ENCODE results near the gene C5orf34. TPM values are rescaled to one million over a fixed set of nuclear protein-coding genes. Genes with fewer than 3 reads are reported as not detected.
"Not testable (repeated sequence)": the region's sequence is repeated elsewhere in the genome, so short reads cannot be mapped to it uniquely, and the experiment has no call there.

The C5orf34 gene, protein sequence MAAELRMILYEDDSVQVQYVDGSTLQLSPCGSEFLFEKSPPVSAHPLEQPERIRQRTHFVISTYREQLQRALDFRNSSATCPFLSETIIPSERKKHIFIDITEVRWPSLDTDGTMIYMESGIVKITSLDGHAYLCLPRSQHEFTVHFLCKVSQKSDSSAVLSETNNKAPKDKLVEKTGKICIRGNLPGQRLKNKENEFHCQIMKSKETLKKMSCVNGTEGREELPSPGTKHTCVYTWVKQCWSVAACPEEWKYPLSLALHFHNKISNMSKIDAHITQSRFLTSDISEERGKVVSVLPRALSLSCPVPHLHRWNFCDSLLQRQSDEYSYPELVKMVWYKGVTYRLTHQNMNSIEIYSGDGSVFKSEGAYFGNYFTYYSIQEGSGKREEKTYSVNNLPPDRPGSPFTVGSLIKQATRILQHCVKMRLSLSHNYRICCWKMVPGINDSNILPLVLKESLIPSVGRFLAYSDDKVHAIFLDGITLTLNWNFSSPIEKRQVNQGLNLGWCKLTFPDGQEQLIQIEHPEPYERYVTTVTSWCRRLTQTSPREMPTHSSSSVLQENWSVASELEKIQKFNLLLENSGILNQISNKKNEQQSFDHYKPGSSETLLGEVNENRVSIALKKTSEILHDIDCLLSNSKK
- total RNA-seq (2014; rRNA removed; shearing (Covaris generic)), result 6.8 and 14.1 TPM in 2 replicates

DNA sequence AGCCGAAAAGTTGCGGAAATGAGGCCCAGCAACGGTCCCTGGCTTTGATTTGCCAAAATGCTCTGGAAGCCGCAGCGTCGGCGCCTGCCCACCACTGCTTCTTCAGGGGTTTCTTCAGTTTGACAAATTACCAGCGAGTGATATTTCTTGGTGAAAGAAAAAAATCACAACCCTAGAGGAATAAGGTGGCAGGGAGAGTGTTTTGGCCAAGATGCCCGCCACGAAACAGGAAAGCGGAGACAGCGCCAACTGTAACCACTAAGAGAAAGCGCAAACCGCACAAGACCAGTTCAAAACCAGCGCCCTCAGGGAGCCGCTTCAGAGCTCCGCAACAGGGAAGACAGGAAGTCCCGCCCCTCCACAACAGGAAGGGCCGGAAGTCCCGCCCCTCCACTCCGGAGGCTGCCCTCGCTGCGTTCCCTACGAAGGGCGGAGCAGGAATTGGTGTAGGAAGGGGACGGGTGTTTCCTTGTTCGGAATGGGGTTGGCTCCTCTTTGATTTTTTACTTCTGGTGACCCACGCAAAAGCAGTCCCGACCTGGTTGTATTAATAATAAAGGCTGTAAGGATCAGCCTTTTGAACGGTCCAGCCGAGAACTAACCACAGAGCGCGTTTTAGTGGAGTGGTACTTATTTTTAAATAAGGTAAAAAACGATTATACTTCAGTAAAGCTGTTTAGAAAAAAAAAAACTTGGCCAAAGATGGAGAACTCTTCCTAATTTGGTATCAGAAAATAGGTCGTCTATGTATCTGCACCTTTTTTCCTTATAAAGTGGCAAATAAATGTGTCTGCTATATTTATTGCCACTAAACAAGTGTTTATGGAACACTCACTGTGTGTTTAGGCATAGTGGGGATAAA is at the start of gene C5orf34:
TSS of gene C5orf34 (minus strand) at position 333 of the 862 bp plus-strand sequence. CDS start 5,809 bp downstream, outside the sequence.
- in situ Hi-C loops (cut with HindIII; ENCODE audit: low sequenced_read_pairs), result no loop called here
- DNase-seq (ENCODE audit: low spot score), result peak; percentile 98

DNA sequence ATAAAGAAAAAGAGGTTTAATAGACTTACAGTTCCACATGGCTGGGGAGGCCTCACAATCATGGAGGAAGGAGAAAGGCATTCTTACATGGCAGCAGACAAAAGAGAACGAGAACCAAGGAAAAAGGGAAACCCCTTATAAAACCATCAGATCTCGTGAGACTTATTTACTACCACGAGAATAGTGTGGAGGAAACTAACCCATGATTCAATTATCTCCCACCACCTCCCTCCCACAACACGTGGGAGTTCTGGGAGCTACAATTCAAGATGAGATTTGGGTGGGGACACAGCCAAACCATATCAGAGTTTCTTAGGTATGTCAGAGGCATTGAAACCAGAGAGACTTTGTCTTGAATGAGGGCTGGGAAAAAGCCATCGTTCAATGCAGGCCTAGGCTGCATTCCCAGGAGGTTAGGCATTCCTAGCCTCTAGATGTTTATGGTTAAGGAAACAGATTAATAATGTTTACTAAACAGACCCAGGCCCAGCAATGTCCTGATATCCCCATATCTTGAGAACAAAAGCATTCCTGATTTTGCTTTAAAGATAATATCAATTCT is 49.4 kb upstream of the C5orf34 start:
- DNase-seq (ENCODE audit: low spot score), result no peak
- in situ Hi-C loops (cut with HindIII; ENCODE audit: low sequenced_read_pairs), result no loop called here

DNA sequence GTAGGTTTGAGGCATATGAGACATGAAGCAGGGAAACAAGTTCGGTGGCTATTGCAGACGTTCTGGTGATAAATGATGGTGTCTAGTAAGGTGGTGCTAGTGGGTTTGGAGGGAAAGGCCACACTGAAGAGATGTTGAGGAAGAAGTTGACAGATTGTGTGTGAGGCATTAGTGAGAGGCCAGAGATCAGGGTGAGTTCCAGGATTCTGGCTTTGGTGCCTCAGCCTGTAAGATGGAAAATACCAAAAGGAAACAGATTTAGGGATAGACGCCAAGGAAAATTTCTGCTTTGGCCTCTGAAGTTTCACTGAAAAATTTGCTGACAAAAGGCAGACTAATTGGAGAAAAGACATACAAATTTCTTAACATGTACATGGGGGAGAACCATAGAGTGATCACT is 48.4 kb upstream of the C5orf34 start:
- in situ Hi-C loops (cut with HindIII; ENCODE audit: low sequenced_read_pairs), result no loop called here
- DNase-seq (ENCODE audit: low spot score), result no peak

DNA sequence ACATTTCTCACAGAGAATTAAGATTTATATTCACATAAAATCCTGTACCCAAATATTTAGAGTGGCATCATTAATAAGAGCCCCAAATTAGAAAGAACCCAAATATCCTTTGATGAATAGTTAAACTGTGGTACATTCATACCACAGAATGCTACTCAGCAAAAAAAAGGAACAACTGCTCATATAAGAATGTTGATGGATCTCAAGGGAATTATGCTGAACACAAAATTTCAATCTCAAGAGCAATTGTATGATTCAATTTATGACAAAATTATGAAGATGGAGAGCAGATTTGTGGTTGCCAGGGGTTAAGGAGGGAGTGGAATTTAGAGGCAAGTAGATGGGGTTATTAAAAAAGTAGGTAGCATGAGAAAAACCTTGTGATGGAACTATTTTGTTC is 46.4 kb upstream of the C5orf34 start:
- DNase-seq (ENCODE audit: low spot score), result no peak
- in situ Hi-C loops (cut with HindIII; ENCODE audit: low sequenced_read_pairs), result no loop called here

DNA sequence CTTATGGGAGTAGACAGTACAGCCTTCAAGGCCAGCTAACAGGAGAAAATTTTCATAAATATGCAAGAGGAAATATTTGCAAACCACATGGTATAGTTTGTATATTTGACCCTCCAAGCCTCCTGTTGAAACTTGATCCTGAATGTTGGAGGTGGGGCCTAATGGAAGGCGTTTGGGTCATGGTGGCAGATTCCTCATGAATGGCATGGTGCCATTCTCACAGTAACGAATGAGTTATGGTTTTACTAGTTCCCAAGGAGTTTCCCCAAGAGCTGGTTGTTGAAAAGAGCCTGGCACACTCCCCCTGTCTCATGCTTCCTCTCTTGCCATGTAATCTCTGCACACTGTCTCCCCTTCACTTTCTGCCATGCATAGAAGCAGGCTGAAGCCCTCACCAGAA is 45.2 kb upstream of the C5orf34 start:
- no peak for DNase-seq (ENCODE audit: low spot score)
- in situ Hi-C loops (cut with HindIII; ENCODE audit: low sequenced_read_pairs), result no loop called here

DNA sequence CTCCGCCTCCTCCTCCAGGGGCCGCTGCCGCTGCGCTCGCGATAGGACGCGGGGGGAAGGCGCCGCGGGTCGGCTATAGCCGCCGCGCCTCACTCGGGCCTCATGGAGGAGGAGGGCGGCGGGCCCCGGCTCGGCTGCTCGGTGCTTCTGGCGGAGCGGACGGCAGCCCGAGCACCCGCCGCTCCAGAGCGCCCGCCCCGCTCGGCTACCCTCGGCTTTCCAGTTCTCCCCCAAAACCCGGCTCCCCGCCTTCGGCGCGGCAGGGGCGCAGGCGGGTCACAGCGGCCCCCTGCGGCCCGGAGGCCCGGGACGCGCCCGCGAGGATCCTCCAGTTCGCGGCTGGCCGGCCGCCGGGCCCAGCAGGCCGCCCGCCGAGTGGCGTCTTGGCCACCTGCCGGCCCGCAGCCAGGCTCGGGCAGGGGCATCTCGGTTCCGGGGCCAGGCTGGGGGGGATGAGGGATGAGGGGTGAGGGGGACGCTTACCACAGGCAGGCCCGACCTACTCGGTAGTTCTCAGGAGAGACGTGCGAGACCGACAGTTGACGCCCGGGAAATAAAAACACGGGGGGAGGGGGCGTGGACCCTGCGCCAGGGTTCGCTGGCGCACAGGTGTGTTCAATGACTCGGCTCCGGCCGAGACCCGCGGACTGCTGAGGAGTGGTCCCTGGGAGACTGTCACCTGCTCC is 42.1 kb upstream of the C5orf34 start, which contains the start of gene PAIP1:
TSS of gene PAIP1 (minus strand) at position 221 of the 686 bp plus-strand sequence. CDS start 231 bp downstream, outside the sequence.
- in situ Hi-C loops (cut with HindIII; ENCODE audit: low sequenced_read_pairs), result no loop called here
- peak; percentile 70 for DNase-seq (ENCODE audit: low spot score)

DNA sequence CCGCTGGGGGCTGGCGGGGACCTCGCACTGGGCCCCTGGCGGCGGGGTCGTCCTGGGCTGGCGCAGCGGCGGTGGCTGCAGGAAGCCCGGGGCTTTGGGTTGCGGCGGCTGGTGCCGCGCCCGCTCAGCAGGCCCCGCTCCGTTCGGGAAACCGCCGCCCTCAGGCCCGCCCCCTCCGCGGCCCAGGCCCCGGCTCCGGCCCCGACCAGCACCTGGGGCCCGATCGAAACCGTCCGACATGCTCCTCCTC is 41.6 kb upstream of the C5orf34 start:
- in situ Hi-C loops (cut with HindIII; ENCODE audit: low sequenced_read_pairs); DNase-seq (ENCODE audit: low spot score): not testable (repeated sequence)

DNA sequence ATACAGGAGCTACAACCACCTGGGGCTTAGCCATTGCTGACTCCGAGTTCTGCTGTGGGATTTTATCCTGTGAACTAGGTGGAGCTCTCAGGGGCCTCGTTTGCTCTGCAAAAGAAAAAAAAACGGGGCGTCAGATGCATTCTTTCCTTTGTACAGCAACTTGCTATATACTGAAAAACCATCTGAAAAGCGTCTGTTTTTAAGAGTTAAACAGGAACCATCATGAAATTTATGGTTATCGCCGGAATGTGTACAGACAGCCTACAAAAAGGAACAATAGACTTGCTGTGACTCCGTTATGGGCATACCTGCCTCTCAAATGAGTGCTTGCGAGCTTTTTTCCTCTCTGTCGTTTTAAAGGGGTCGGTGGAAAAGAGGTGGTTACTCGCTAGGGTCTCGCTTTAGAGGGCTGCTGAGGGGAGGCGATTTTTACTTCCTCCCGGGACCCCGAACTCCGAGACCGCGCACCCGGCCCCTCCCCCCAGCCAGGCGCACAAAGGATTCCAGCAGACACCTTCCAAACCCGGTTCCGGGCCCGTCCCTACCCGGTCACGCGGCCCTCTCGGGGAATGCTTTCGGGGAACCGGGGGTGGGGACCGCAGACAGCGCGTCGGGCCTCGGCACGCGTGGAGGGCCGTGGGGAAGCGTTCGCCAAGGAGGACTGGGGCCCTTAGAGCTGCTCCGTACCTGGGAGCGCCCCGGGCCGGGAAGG is 41.1 kb upstream of the C5orf34 start:
- in situ Hi-C loops (cut with HindIII; ENCODE audit: low sequenced_read_pairs), result no loop called here
- peak; percentile 48 for DNase-seq (ENCODE audit: low spot score)

DNA sequence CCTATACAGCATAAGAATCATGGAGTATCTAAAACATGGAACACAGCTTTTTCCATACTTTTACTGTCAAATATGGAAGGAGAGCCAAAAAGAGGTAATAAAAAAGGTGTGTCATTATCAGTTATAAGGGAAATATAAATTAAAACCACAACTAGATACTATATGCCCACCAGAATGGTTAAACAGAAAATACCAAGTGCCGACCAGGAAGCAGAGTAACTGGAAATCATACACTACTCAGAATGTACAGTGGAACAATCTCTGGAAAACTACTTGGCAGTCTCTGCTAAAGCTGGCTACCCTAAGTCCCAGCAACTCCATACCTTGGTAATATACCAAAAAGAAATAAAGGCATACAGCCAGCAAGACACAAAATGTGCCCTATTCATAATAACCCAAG is 39.5 kb upstream of the C5orf34 start:
- in situ Hi-C loops (cut with HindIII; ENCODE audit: low sequenced_read_pairs), result no loop called here
- no peak for DNase-seq (ENCODE audit: low spot score)

DNA sequence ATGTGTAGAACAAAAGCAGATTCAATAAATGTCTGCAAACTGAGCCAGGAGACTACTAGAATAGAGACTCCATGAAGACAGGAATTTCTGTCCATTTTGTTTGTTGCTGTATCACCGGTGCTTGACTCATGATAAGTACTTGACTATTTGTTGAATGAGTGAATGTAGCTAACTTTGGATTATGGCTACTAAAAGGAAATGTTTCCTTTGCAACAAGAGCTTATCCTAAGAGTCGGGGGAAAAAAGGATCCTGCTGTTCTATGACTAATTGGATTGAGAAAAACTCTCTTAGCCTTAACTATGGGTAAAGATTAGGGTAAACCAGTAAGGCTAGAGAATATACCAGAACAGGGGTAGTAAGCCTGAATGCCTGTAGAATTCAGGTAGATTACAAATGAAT is 38.4 kb upstream of the C5orf34 start:
- in situ Hi-C loops (cut with HindIII; ENCODE audit: low sequenced_read_pairs), result no loop called here
- no peak for DNase-seq (ENCODE audit: low spot score)

DNA sequence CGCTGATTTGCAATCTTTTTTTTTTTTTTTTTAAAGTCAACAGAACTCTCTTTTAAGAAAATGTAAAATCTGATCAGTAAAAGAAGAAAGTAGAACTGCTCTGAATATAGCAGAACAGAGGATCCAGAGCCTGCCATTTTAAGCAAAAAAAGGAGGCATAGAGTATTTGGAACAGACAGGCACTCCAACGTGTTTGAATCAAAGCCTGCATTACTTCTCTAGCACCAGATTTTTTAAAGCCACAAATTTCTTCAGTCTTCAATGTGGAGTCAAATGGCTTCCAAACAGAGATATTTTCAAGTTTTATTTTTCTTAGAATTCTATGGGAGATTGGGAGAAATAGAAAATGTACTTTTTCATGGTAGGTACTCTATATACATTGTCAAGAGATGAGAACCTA is 36.8 kb upstream of the C5orf34 start:
- DNase-seq (ENCODE audit: low spot score), result no peak
- in situ Hi-C loops (cut with HindIII; ENCODE audit: low sequenced_read_pairs), result no loop called here

DNA sequence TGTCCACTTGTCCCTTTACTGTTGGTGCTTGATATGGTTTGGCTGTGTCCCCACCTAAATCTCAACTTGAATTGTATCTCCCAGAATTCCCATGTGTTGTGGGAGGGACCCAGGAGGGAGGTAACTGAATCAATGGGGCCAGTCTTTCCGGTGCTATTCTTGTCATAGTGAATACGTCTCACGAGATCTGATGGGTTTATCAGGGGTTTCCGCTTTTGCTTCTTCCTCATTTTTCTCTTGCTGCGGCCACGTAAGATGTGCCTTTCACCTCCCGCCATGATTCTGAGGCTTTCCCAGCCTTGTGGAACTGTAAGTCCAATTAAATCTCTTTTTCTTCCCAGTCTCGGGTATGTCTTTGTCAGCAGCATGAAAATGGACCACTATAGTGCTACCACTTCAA is 34.3 kb upstream of the C5orf34 start:
- DNase-seq (ENCODE audit: low spot score); in situ Hi-C loops (cut with HindIII; ENCODE audit: low sequenced_read_pairs): not testable (repeated sequence)

DNA sequence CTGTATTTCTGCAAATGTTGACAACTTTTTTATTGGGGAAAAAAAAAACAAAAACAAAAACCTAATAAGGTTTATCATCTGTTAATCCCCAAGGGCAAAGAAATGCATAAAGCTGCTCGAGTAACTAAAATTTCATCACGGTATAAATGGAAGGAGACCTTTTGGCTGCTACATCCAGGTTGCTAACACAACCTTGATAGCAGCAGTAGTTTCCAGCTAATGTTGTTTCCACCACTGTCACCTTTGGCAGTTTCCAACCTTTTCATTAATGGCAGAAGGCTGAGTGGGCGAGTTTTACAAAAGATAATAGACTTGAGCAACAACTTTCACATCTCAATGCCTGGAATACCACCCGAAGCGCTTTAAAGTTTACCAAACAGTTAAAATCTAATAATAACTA is 33.4 kb upstream of the C5orf34 start:
- in situ Hi-C loops (cut with HindIII; ENCODE audit: low sequenced_read_pairs), result no loop called here
- DNase-seq (ENCODE audit: low spot score), result no peak

DNA sequence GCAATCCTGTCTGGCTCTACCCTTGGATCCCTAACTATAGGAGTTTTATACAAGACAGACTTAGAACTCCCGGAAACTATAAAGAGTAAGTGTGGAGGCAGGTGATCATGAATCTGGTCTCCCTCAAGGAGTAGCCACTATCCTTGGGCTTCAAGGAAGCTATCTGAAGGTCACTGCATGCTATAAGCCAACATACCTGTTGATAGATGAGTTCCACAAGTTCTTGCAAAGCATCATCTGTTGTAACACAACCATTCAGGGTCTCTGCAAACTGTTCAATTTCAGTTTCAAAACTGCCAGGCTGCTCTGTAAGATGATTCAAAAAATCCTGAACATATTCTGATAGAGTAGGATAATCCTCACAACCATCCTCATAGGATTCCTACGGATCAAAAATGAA is 32.6 kb upstream of the C5orf34 start:
- in situ Hi-C loops (cut with HindIII; ENCODE audit: low sequenced_read_pairs), result no loop called here
- DNase-seq (ENCODE audit: low spot score), result no peak

DNA sequence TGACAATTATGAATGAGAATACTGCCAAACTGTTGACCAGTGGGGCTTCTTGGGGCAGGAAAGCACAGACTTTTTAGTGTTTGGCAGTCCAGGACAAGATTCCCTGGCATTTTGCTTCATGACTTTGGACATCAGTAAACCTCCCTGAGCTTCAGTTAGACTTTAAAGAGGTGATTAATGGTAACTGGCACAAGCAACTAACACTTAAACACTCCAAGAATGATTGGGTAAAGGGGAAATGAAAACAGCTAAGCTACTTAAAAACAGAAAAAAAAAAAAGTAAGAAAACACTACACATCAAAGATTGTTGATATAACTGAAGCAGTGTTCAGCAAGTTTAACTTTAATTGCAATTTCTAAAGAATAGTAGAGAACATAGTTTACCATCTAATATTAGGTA is 28.5 kb upstream of the C5orf34 start:
- in situ Hi-C loops (cut with HindIII; ENCODE audit: low sequenced_read_pairs), result no loop called here

DNA sequence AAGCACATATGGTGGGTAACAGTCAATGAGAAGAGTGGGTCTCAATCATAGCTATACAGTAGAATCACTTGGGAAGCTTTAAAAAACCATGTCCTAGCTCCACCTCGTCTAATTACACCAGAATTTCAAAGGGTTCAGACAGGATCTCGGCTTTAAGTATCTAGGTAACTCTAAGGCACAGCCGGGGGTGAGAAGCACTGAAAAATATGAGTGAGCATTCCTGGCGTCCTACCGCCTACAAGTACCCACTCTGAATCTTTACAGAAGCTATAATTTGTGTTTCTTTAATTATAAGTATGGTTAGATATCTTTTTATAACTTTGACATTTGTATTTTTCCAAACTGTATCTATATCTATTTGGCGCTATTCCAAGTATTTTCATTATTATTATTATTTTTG is 25.8 kb upstream of the C5orf34 start:
- DNase-seq (ENCODE audit: low spot score), result no peak
- in situ Hi-C loops (cut with HindIII; ENCODE audit: low sequenced_read_pairs), result no loop called here

More for the DNA sequence above, 28.5 kb upstream of the C5orf34 start:
- no peak for DNase-seq (ENCODE audit: low spot score)

DNA sequence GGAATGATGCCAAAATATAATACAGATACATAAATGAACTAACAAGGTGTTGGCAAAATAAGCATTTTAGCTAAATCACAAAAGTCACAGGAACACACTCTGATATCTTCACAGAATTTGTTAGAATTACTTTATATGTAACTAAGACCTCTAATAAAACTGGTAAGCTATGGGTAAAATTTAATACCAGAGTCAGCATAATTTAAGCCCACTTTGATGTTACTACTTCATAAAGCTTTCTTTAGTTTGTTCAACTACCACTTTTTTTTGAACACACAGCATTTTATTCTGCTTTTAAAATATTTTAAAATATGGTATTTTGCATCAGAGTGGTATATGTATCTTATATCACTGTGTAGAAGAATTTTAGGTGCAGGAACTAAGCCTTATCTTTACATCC is 22.0 kb upstream of the C5orf34 start:
- DNase-seq (ENCODE audit: low spot score), result no peak
- in situ Hi-C loops (cut with HindIII; ENCODE audit: low sequenced_read_pairs), result no loop called here

DNA sequence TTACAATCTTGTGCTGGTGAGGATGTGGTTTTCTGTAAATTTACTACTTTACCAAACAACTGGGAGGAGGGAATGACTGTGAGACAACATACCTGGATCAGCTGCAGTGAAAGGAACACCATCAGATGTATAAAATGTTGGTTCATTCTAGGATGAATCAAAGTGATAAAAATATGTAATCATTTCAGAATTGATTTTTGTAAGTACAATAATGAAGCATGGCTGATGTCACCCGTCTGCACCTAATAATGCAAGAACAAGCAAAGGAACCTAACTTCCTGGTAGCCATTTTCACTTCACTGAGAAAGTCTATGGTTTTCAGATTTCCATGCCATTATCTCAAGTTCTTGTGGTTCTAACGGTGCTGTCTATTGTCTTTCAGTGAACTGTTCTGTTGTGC is 18.7 kb upstream of the C5orf34 start:
- in situ Hi-C loops (cut with HindIII; ENCODE audit: low sequenced_read_pairs), result no loop called here
- DNase-seq (ENCODE audit: low spot score), result no peak

DNA sequence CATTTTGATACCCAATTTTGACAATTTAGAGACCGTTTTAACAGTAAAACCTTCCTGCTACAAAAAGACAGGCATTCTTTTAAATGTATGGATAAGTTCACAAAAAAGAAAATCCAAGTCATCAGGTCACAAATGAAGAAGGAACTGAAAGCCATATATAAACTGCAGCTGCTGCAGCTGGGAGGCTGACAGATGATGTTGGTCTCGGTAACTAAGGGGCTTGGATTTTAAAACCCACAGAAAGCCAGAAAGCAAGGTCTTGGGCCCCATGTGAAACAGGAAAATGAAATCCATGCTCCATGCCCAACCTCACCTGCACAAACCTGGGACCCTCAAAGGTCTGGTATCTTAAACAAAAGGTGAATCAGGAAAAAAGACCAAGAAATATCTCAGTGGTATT is 15.7 kb upstream of the C5orf34 start:
- in situ Hi-C loops (cut with HindIII; ENCODE audit: low sequenced_read_pairs), result no loop called here
- no peak for DNase-seq (ENCODE audit: low spot score)
